Endodermal cell (in vitro differentiated cells): ENCODE data around the gene VWA8. TPM values are rescaled to one million over a fixed set of nuclear protein-coding genes. Genes with fewer than 3 reads are reported as not detected.
"Not testable (repeated sequence)": the region's sequence is repeated elsewhere in the genome, so short reads cannot be mapped to it uniquely, and the experiment has no call there.

ENCODE experiments used
- DNase-seq: peaks from one replicate; pipeline ENCODE4 v3.0.0-alpha.2; 2017
- H3K27ac ChIP-seq: 2 replicates; pipeline ENCODE4 v1.5.1; 2013; ENCODE audit warnings: mild to moderate bottlenecking, low read depth, low read length, moderate library complexity
- H3K27me3 ChIP-seq: 2 replicates; pipeline ENCODE4 v1.6.1; 2013; ENCODE audit warnings: mild to moderate bottlenecking, low read length, moderate library complexity; ENCODE audit not compliant: insufficient read depth, control insufficient read depth, poor library complexity, severe bottlenecking
- H3K36me3 ChIP-seq: 2 replicates; pipeline ENCODE4 v1.7.0; 2013; ENCODE audit warnings: mild to moderate bottlenecking, low read length, moderate library complexity; ENCODE audit not compliant: control insufficient read depth, insufficient read depth
- H3K4me1 ChIP-seq: one replicate; pipeline ENCODE4 v1.7.0; 2013; ENCODE audit warnings: low read length; ENCODE audit not compliant: control insufficient read depth, insufficient read depth
- H3K4me3 ChIP-seq: 2 replicates; pipeline ENCODE4 v1.5.1; 2013; ENCODE audit warnings: mild to moderate bottlenecking, low read length, moderate library complexity
- H3K9ac ChIP-seq: 2 replicates; pipeline ENCODE4 v1.6.1; 2013; ENCODE audit warnings: mild to moderate bottlenecking, low read length, moderate library complexity; ENCODE audit not compliant: poor library complexity, severe bottlenecking; ENCODE audit errors: extremely low read depth
- H3K9me3 ChIP-seq: 2 replicates; pipeline ENCODE4 v1.6.1; 2013; ENCODE audit warnings: mild to moderate bottlenecking, low read length, moderate library complexity; ENCODE audit not compliant: control insufficient read depth
- H3K27ac Mint-ChIP-seq: 2 replicates; pipeline ENCODE4 v1.8.0; 2020; ENCODE audit warnings: mixed read lengths
- H3K27me3 Mint-ChIP-seq: 2 replicates; pipeline ENCODE4 v1.8.0; 2021; ENCODE audit warnings: mild to moderate bottlenecking, mixed read lengths; ENCODE audit not compliant: insufficient read depth
- H3K36me3 Mint-ChIP-seq: 2 replicates; pipeline ENCODE4 v1.8.0; 2020; ENCODE audit warnings: low read depth, mixed read lengths
- H3K4me1 Mint-ChIP-seq: 2 replicates; pipeline ENCODE4 v1.8.0; 2020; ENCODE audit warnings: mixed read lengths
- H3K4me3 Mint-ChIP-seq: 2 replicates; pipeline ENCODE4 v1.8.0; 2020; ENCODE audit warnings: mild to moderate bottlenecking, moderate library complexity, mixed read lengths
- H3K9me3 Mint-ChIP-seq: 2 replicates; pipeline ENCODE4 v1.8.0; 2020; ENCODE audit warnings: mild to moderate bottlenecking, mixed read lengths
- WGBS, 2 experiments: methylation state at CpG; one replicate each; pipeline versions ENCODE4 v1.1.5 to v1.1.7; 2013; ENCODE audit warnings: missing lambda C conversion rate in 2 of 2, mixed read lengths in 1 of 2; ENCODE audit not compliant: insufficient coverage in 1 of 2, insufficient read length in 1 of 2; 5-methylcytosine and 5-hydroxymethylcytosine counted together
- total RNA-seq, 2 donors: library from RNA; stranded (reverse); fragmentation: NEBNext Ultra II Directional in 1 of 2; extraction: Animal tissue kit (Norgen Biotek cat#: 25700) in 1 of 2; gene quantifications; 2 replicates in 1 of 2; 3 replicates in 1 of 2; pipeline ENCODE4 v1.2.1, GENCODE V29; 2021
- TF ChIP-seq, protein P1 (sequence below): fragments of 200-600 bp; sonication (generic); conservative IDR thresholded peaks from 2 replicates; pipeline ENCODE4 v1.5.0; 2021; ENCODE audit warnings: antibody characterized with exemption, mild to moderate bottlenecking

Gene VWA8
- total RNA-seq, 2 donors from 2014 or later, result 24.6 to 25.6 TPM

DNA sequence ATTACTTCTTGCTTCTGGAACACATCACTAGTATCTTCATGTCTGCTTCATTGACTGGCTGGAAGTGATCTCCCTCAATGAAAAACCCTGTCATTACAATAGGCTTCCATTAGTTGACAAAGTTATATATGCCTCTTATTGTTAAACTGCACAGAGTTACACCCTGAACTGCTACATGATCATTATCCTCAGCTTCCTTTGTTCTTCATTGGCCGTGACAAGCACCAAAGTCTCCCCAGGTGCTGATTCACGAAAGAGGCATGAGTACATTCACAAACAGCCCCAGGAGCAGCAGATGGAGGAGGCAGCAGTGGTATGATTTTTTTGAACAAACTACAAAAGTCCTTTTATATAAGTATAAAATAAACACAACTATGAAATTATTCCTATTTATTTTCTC is 51.4 kb downstream of the VWA8 start:
- Mint-ChIP-seq H3K36me3 (peaks cover 30% of the 10 kb centered on the region), H3K9me3 (no peaks in the 10 kb centered on the region), H3K4me1 (no peaks in the 10 kb centered on the region), H3K4me3 (no peak overlapping the region), H3K27ac (no peak overlapping the region), H3K27me3 (no peaks in the 10 kb centered on the region)
- no peak for DNase-seq
- Histone ChIP-seq H3K27ac (no peak overlapping the region), H3K9ac (no peak overlapping the region), H3K9me3 (no peaks in the 10 kb centered on the region), H3K36me3 (peaks cover 6% of the 10 kb centered on the region), H3K4me3 (no peak overlapping the region), H3K4me1 (no peaks in the 10 kb centered on the region), H3K27me3 (no peaks in the 10 kb centered on the region)
- TF ChIP-seq, protein P1, sequence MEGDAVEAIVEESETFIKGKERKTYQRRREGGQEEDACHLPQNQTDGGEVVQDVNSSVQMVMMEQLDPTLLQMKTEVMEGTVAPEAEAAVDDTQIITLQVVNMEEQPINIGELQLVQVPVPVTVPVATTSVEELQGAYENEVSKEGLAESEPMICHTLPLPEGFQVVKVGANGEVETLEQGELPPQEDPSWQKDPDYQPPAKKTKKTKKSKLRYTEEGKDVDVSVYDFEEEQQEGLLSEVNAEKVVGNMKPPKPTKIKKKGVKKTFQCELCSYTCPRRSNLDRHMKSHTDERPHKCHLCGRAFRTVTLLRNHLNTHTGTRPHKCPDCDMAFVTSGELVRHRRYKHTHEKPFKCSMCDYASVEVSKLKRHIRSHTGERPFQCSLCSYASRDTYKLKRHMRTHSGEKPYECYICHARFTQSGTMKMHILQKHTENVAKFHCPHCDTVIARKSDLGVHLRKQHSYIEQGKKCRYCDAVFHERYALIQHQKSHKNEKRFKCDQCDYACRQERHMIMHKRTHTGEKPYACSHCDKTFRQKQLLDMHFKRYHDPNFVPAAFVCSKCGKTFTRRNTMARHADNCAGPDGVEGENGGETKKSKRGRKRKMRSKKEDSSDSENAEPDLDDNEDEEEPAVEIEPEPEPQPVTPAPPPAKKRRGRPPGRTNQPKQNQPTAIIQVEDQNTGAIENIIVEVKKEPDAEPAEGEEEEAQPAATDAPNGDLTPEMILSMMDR, result no peak
- 94% methylated on average over 2 of the region's 2 CpGs; no CpG with 5 or more reads in 1 of the 2 experiments for WGBS, 2 experiments

DNA sequence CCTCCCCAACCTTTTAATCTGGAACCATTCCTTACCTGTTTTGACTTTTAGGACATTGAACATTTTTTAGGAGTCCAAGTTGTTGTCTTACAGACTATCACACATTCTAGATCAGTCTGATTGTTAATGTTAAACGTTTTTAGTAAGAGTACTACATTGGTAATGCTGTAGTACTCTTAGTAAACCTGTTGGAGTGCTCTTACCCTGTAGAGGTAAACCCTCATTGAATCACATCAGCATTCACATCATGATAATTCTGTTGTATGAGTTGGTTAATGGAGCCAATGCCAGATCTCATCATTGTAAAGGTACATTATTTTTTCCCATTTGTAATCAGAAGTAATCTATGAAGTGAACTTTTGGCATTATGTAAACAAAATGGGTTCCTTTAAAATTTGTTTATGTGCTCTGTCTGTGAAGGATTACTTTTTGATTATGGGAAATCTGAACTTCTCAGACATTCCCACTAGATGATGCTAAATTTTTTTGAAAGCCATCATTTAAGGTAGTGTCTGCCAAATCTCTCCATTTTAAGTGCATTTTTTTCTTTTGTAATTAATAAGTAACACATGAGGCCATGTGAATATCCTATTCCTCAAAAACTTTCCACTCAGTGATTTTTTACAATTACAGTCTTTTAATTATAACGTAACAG is 55.2 kb downstream of the VWA8 start:
- TF ChIP-seq, protein P1, result peak; percentile 80
- H3K9me3 Mint-ChIP-seq, result peaks cover 3% of the 10 kb centered on the region
- DNase-seq, result no peak
- Histone ChIP-seq H3K4me1 (no peaks in the 10 kb centered on the region), H3K36me3 (peaks cover 6% of the 10 kb centered on the region), H3K9me3 (no peaks in the 10 kb centered on the region), H3K9ac (no peak overlapping the region), H3K4me3 (no peak overlapping the region), H3K27ac (no peak overlapping the region), H3K27me3 (no peaks in the 10 kb centered on the region)
- WGBS, 2 experiments, result 96 to 100% methylated on average over 1 of the region's 2 CpGs
- H3K4me1 Mint-ChIP-seq, result peaks cover 3% of the 10 kb centered on the region
- no peak overlapping the region for H3K27ac Mint-ChIP-seq
- peaks cover 36% of the 10 kb centered on the region for H3K36me3 Mint-ChIP-seq
- no peak overlapping the region for H3K4me3 Mint-ChIP-seq
- no peaks in the 10 kb centered on the region for H3K27me3 Mint-ChIP-seq

DNA sequence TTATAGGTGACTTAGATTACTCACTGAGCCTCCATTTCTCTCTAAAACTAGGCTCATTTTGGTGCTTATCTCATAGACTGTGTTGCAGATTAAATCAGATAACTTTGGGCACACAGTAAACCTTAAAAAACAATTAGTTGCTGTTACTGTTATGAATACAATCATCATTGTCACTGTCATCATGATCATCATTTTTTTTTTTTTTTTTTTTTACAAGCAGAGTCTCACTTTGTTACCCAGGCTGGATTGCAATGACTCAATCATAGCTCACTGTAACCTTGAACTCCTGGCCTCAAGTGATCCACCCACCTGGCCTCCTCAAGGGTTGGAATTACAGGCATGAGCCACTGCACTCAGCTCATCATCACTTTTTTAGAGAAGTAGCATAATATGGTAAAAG is 60.0 kb downstream of the VWA8 start:
- Histone ChIP-seq H3K9me3 (no peaks in the 10 kb centered on the region), H3K9ac (no peak overlapping the region), H3K4me1 (no peaks in the 10 kb centered on the region), H3K4me3 (no peak overlapping the region), H3K36me3 (peaks cover 5% of the 10 kb centered on the region), H3K27ac (no peak overlapping the region), H3K27me3 (no peaks in the 10 kb centered on the region)
- no peak for DNase-seq
- TF ChIP-seq, protein P1, result no peak
- Mint-ChIP-seq H3K27me3 (no peaks in the 10 kb centered on the region), H3K4me3 (no peak overlapping the region), H3K9me3 (peaks cover 19% of the 10 kb centered on the region), H3K27ac (no peak overlapping the region), H3K36me3 (peaks cover 27% of the 10 kb centered on the region), H3K4me1 (peaks cover 3% of the 10 kb centered on the region)

DNA sequence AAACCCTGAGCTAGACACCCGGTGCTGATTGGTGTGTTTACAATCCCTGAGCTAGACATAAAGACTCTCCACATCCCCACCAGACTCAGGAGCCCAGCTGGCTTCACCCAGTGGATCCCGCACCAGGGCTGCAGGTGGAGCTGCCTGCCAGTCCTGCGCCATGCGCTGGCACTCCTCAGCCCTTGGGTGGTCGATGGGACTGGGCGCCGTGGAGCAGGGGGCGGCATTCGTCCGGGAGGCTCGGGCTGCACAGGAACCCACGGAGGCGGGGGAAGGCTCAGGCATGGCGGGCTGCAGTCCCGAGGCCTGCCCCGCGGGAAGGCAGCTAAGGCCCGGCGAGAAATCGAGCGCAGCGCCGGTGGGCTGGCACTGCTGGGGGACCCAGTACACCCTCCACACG is 62.5 kb downstream of the VWA8 start:
- H3K4me3 Mint-ChIP-seq, H3K9me3 ChIP-seq: not testable (repeated sequence)
- WGBS, 2 experiments, result 93% methylated on average over 12 of the region's 24 CpGs; no CpG with 5 or more reads in 1 of the 2 experiments

More for the DNA sequence above, 62.5 kb downstream of the VWA8 start:
- not testable (repeated sequence) for H3K4me1 ChIP-seq, H3K9ac ChIP-seq, DNase-seq, H3K27ac ChIP-seq, H3K27me3 Mint-ChIP-seq, H3K27ac Mint-ChIP-seq, H3K36me3 ChIP-seq, H3K4me3 ChIP-seq, H3K27me3 ChIP-seq
- H3K9me3 Mint-ChIP-seq, result peaks cover 19% of the 10 kb centered on the region
- H3K36me3 Mint-ChIP-seq, result peaks cover 19% of the 10 kb centered on the region
- H3K4me1 Mint-ChIP-seq, result peaks cover 10% of the 10 kb centered on the region
